CD4-positive, alpha-beta T cell treated with Interleukin-1 beta for 1 hour (primary cell): Measurements from ENCODE around the gene OR4F3.
"Not testable (repeated sequence)": the region's sequence is repeated elsewhere in the genome, so short reads cannot be mapped to it uniquely, and the experiment has no call there.

ENCODE experiments used
- DNase-seq, 2 donors: peaks; one replicate each; pipeline ENCODE4 v3.0.0-alpha.2; 2020 to 2022

OR4F3 gene

GRCh38 chr5:181366968-181367367 lies at the start of gene OR4F3:
Gene OR4F3, plus strand, starts transcription at chr5:181367268.
- DNase-seq, result not testable (repeated sequence)
